Measurements from ENCODE around the gene SH3GL1.
A peak's percentile ranks its signal among the peaks of the same experiment; 100 is the strongest.

Gene SH3GL1

DNA sequence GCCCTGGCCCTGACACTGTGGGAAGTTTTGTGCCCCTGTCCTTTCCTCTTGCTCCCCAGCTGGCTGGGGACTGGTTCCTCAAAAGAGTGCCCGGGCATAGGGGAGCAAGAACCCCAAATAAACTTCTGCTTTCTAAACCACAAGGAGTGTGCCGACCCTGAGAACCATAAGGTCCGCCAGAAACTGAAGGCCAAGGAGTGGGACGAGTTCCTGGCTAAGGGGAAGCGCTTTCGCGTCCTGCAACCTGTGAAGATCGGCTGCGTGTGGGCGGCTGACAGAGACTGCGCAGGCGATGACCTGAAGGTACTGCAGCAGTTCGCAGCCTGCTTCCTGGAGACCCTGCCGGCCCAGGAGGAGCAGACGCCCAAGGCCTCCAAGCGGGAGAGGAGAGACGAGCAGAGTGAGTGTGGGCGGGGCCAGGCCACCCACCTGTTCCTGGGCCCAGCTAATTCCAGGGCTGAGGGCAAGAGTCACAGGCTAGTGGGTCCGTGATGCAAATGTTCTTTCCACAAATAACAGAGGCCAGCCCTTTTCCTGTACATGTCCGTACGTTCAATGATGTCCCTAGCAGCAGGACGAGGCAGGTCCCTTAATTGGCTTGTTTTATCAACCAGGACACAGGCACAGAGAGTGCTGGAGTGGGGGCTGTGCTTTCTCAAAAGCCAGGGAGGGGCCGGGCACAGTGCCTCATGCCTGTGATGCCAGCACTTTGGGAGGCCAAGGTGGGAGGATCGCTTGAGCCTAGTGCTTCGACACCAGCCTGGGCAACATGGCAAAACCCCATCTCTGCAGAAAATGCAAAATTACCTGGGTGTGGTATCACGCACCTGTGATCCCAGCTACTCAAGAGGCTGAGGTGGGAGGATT is 31.7 kb upstream of the SH3GL1 start:
- DNase-seq = no peak

DNA sequence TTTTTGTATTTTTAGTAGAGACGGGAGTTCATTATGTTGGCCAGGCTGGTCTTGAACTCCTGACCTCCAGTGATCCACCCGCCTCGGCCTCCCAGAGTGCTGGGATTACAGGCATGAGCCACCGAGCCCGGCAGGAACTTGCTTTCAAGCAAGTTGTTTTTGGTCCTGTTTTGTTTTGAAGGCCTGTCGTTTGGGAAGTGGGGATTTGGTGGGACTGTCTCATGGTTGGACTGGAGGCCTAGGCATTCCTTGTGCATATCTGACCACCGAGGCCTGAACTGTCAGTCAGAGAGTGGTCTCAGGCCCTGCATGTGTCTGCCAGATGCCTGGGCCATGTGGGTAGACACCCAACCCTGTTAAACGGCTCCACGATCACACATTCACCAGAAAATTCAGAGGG is 30.9 kb upstream of the SH3GL1 start:
- DNase-seq = no peak

DNA sequence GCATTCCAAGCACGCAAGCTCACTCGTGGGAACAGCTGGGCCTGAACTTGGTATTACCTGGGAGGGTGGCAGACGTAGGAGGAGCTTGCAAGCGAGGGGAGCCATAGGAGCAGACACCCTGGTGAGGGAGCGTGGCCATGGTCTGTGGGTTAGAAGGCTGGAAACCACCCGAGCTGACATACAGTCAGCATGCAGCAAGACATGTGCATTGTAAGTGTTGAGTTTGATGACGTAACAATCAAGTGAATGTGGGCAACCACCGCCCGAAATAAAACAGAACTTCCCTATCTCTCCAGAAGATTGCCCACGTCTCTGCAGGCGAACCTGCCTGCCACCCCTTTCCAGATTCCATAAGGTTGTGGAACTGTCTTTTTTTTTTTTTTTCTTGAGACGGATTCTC is 30.4 kb upstream of the SH3GL1 start:
- DNase-seq = no peak

DNA sequence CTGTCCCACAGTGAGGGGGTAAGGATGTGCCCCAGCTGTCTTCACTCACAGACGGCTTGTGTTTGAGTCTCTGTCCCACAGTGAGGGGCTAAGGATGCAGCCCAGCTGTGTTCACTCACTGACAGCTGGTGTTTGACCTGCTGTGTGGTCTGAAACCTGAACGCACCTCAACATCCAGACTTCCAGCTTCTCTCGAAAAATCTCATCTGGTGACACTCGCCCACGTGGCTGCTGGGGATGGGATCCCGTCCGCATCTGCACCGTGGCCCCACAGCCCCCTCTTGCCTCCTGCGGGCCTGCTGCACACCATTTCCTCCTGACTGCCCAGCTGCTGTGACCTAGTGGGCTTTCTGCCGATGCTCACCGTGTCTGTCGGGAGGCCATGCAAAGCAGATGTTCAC is 29.4 kb upstream of the SH3GL1 start:
- DNase-seq = no peak

DNA sequence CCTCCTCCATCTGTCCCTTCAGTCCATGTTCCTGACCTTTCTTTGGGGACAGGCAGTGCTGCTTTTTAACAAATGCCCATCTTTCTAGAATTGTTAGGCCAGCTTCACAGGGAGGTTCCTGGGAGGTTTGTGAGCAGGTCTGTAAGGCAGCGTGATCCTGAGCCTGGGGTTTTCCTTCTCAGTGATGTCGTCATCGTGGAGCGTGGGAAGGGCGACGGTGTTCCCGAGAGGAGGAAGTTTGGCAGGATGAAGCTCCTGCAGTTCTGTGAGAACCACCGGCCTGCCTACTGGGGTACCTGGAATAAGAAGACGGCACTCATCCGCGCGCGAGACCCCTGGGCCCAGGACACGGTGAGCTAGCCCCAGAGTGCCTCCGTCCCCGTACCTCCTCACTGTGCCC is 28.9 kb upstream of the SH3GL1 start:
- no peak for DNase-seq

DNA sequence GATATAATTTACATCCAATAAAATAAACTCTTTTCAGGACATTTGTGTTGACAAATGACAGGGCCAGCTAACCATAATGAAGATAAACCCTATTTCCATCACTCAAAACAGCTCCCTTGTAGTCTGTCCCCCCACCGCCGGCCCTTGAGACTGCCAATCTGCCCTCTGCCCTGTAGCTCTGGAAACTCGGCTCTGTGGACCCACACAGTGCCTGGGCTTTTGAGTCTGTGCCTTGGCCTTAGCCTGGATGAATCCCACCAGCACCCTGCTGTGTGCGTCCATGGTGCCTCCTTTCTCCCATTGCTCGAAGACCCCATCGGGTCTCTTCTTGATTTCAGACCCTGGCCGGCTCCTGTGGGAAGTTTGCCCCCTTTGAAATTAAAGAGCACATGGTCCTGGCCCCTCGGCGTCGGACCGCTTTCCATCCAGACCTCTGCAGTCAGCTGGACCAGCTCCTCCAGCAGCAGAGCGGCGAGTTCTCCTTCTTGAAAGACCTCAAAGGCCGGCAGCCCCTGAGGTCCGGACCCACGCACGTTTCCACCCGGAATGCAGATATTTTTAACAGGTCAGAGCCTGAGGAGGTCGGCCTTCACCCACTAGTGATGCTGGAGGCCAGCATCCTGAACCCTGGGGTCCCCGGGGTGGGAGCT is 28.1 kb upstream of the SH3GL1 start:
- no peak for DNase-seq

DNA sequence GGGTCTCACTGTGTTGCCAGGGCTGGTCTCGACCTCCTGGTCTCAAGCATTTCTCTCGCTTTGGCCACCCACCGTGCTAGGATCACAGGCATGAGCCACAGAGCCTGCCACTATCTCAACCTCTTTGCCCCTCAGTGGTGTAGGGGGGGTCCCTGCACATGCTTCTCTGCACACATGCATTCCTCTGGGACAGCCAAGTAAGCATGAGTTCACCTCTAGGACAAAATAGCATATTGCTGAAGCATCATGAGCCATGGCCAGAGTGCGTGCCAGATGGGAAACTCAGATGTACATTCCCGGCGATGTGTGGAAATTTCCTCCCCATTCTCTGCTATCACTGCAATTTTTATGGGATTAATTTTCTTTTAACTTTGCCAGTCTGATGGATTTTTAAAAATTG is 25.2 kb upstream of the SH3GL1 start:
- no peak for DNase-seq

DNA sequence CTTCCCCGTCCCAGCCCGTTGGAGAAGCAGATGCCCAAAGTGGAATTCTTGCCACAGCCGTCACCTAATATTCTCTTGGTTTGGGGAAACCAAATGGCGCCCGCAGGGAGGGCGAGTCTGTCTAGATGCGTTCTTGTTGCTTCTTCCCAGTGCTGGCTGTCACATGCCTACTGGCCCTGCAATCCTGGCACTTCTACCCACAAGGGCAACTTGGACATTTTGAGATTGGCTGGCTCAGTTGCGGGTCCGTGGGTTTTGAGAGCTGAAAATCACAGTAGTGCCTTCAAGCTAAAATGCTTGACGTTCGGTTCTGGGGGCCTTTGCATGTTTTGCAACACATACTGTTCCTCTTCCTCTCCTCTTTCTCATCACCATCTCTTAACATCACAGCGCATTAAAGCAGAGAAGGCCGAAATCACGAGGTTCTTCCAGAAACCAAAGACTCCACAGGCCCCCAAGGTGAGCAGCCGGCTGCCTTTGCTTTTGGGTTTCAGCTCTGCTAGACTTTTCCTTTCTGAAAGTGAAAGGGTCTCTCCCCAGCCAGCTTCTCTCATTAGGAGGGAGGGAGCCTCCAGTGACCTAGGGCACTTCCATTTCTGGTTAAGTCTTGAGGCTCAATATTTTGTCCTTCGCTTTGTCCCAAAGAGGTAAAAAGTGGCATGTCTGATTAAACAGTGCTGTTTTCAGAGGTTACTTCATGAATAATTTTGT is 23.2 kb upstream of the SH3GL1 start:
- DNase-seq = no peak

DNA sequence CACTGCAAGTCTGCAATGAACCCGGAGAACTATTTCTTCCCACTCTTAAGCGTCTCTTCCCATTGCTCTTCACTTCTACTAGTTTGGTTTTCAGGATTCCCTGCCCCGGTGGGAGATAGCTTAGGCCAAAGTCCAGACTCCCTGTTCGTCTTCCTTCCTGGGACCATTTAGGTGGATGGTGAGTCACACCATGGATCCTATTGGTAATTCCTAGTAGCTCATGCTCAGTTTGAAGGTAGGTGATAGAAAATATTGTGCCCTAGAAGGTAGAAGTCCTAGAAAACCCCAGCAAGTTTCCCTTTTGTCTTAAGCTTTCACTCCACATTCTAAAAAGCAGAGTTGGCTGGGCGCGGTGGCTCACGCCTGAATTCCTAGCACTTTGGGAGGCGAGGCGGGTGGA is 15.9 kb upstream of the SH3GL1 start:
- DNase-seq = no peak

DNA sequence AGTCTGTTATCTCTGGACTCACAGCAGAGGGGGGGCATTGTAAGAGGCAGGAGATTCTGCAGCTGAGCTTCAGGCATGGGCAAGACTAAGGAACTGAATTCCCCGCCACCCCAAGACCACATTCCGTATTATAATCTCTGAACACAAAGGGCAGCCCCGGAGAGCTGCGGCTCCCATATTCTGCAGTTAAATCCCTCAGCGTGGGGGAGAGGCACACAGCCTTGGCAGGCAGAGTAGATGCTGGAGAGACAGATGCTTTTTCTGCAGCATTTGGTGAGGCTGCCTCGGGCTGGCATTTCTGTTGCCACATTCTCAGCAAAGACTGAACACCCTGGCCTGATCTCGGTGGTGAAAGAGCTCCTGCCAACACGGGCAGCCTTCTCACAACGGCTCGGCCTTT is 15.0 kb upstream of the SH3GL1 start:
- DNase-seq = no peak

DNA sequence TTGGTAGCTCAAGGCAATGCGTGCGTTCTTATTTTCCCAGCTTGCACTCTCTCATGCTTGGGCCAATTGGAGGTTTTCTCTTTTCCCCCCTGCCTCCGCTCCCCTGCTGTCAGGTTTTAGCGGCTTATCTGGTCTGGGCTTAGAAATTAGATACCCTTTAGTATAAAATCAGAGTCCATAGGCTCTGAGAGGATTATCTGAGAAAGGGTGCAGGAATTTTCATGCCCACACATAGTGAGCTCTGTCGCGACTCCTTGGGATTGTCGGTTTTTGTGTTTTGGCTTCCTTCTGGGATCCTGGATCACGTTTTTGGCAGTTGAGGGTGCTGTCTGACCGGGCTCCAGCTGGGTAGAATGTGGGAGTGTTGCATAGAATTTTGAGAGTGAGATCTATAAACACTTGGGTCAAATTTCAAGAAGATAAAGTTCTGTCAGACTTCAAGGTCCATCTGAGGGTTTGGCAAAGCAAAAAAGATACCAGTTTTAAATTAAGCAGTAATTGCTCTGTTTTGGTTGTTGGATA is 14.5 kb upstream of the SH3GL1 start:
- no peak for DNase-seq

DNA sequence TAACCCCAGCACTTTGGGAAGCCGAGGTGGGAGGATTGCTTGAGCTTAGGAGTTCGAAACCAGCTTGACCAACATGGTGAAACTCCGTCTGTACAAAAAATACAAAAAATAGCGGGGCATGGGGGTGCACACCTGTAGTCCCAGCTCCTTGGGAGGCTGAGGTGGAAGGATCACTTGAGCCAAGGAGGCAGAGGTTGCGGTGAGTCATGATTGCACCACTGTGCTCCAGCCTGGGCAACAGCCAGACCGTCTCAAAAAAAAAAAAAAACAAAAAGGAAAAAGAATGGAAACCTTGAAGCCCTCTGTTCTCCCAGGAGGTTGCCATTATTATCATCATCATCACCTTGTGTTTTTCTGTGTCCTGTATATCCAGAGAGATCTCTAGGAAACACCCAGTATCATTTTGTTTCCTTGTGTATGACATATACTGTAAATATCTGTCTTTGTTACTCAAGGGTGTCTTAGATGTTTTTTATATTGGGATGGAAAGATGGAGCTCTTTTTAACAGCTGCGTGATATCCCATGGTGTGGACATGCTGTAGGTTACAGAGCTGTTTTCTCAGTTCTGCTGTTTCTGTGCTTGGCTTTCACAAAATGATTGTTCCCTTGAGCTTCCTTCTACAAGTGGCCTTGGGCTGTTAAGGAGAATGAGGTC is 13.9 kb upstream of the SH3GL1 start:
- DNase-seq = no peak

DNA sequence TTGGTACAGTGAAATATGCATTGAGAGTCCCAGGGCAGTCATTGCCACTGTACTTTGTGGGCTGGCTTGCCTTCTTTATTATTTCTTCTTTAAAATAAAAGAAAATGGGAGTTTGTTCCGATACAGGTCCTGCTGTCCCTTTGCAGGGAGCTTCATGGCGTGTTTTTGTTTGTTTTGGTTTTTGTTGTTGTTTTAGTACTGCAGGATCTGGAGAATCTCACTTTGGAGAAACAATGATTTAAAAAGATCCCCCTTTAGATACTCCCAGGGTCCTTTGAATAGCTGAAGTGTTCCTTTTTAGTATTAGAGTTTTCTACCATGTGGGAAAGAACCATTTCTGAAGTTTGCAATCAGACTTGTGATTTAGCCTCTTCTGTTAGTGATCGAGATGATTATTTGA is 13.2 kb upstream of the SH3GL1 start:
- no peak for DNase-seq

DNA sequence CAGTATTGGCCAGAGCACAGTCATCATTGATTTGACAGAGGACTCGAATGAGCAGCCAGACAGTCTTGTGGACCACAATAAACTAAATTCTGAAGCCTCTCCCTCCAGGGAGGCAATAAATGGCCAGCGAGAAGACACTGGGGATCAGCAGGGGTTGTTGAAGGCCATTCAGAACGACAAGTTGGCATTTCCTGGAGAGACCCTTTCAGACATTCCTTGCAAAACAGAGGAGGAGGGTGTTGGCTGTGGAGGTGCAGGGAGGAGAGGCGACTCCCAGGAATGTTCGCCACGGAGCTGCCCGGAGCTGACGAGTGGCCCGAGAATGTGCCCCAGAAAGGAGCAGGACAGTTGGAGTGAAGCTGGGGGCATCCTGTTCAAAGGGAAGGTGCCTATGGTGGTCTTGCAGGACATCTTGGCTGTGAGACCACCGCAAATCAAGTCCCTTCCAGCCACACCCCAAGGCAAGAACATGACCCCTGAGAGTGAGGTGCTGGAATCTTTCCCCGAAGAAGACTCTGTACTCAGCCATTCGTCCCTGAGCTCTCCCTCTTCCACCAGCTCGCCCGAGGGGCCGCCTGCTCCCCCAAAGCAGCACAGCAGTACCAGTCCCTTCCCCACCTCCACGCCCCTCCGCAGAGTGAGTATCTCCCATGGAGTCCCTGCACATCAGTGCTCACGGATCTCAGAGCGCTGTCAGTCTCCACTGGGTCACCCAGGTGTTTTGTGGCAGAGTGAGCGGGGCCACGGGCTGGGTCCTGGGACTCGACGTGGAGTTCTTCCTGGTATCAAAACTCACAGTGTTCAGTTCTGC is 9.0 kb upstream of the SH3GL1 start:
- DNase-seq = no peak

DNA sequence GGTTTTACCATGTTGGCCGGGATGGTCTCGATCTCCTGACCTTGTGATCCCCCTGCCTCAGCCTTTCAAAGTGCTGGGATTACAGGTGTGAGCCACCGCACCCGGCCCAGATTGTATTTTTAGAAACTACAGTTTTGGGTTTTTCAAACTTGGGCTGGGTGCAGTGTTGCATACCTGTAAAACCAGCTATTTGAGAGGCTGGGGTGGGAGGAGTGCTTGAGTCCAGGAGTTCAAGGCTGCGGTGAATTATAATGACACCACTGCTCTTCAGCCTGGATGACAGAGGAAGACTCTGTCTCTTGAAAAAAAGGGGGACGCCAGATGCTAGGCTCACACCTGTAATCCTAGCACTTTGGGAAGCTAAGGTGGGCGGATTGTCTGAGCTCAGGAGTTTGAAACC is 6.3 kb upstream of the SH3GL1 start:
- DNase-seq = no peak

DNA sequence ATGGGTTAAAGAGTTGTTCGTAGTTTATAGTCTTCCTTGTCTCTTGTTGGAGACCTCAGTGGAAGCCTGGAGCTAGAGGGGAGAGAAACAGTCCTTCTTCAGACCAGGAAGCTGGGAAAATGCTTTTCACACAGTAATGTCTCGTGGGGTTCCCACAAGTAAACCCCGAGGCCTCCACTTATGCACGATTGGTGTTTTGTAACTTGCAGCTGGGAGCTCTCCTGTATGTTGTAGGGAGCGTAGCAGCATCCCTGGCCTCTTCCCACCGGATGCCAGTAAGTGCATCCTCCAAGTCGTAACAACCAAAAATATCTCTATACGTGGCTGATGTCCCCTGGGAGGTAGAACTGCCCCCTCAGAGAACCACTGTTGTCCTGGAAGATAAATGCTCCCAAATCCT is 5.6 kb upstream of the SH3GL1 start:
- no peak for DNase-seq

DNA sequence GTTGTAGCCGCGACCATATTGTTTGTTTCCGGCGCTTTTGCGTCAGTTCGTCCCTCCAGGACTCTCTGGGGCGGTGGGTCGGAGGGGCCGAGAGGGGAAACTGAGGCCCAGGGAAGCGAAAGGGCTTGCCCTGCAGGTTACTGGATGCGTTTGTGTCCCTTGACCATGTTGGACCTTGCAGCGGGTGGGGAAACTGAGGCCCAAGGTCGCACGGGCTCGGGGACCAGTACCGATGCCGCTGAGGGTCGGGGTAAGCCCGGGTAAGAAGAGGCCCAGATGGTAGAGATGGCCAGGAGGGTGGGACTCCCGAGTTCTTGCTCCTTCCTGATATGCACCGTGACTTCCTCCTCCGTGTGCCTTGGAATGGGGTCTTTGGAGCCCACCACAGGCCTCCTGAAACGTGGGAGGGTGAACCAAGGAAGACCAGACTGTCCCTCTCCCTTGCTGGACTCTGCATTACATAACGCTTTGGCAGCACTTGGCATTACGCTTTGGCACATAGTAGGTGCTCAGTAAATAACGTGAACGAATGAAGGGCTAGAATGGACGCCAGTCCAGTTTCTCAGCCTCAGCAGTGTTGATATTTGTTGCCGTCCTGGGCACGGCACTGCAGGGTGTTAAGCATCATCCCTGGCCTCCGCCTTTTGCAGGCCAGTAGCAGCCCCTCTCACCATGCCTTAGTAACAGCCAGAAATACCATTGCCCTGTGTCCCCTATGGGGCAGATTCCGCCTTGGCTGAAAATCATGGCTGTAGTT is 2.8 kb upstream of the SH3GL1 start:
- DNase-seq = no peak

DNA sequence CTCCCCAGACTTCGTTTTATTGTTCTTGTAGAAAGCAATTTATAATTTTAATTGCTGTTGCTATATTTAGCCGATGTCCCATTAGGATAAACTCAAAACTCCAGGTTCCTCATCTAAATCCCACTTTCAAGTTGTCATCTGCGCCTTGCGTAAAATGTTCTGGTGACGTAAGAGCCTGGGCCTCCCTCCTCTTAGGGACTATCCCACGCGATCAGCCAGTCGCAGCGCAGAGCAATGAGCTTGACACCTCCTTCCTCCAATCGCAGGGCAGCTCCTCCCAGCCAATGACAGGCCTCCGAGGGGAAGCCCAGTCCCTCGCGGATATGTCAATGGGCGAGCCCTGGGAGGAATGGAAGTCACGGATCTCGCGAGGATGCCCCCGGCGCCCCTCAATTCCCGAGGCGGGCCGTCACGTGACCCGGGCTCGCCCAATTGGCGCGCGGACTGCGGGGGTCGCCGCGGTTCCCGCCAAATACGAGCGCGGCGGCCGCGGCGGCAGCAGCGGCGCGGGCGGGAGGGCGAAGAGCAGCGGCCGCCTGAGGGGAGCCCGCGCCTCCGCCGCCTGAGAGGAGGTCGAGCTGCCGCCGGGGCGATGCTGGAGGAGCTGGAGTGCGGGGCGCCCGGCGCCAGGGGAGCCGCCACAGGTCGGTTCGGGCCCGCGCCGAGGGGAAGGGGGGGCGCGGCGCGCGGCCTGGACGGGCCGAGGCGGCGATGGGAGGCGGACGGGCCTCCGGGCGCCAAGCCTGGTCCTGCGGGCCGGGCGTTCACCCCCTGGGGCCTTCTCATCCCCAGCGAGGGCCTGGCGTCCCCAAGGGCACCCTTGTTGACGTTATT is 2.0 kb upstream of the SH3GL1 start, which contains the start of gene CHAF1A:
Gene CHAF1A (plus strand): TSS at position 470 of the 834 bp plus-strand sequence. CDS start 123 bp downstream, at position 593.
- peak; percentile 98 for DNase-seq

DNA sequence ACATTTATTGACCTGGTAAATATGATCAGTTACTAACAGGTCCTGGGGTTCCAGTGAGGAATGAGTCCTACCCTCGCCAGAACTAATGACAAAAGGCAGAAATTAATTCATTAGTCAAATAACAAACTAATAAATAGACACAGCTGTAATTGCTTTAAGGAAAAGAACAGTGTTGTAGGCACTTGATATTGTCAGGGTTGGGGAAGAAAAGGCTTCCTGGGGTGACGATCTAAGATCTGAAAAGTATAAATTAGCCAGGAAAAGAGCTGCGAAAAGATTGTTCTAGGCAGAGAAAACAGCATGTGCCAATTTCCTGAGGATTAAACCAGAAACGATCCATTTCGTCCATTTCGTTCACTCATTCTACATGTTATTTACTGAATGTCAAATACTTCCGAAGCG is 1.4 kb upstream of the SH3GL1 start:
- DNase-seq = no peak

DNA sequence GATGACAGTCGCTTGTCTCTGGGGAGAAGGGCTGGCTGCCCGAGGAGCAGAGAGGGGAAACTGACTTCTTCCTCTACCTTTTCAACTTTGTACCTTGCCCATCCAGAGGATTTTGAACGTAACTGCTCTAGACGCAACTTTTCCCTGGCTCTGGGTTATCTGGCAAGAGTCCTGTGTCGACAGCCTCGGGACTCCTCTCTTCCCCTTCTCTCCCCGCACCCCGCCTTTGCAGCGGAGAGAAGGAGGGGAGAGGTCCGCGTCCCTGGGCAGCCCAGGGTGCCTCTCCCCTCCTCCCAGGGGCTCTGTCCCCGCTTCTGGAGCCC is 574 bp downstream of the SH3GL1 start:
- DNase-seq = no peak
